Measurements from ENCODE around the gene HHAT. TPM values are rescaled to one million over a fixed set of nuclear protein-coding genes. Genes with fewer than 3 reads are reported as not detected.

The HHAT gene
- total and polyA plus RNA-seq, 8 donors = under 0.01 to 5.8 (median 1.6) TPM

- Histone ChIP-seq H3K4me3 (no peak overlapping the region), H3K27ac (no peak overlapping the region), H3K4me1 (no peaks in the 10 kb centered on the region), H3K36me3 (peaks cover 0 to 7% (median 0%) of the 10 kb centered on the region in 4 donors), H3K9me3 (no peaks in the 10 kb centered on the region), H3K27me3 (no peaks in the 10 kb centered on the region)
- intact Hi-C loops (cut with DNase I; ENCODE audit: low total_unique reads) = no loop called here
- no peak for DNase-seq
- WGBS, 5 donors = 61 to 77% (median 67%) methylated on average over 5 of the region's 5 CpGs
- no peak for TF ChIP-seq CTCF (IDR thresholded peaks at IDR 0.05)
- TF ChIP-seq POLR2A (IDR thresholded peaks at IDR 0.05) = no peak
- TF ChIP-seq EP300 (IDR thresholded peaks at IDR 0.05) = no peak
- TF ChIP-seq POLR2AphosphoS5 (IDR thresholded peaks at IDR 0.05) = no peak
Measured at GRCh38 chr1:210684466-210685294, 356.0 kb downstream of the HHAT start.

GRCh38 chr1:210685295-210685650 lies 356.6 kb downstream of the HHAT start:
- no peak for TF ChIP-seq POLR2AphosphoS5 (IDR thresholded peaks at IDR 0.05)
- TF ChIP-seq EP300 (IDR thresholded peaks at IDR 0.05) = no peak
- TF ChIP-seq POLR2A (IDR thresholded peaks at IDR 0.05) = no peak
- no peak for TF ChIP-seq CTCF (IDR thresholded peaks at IDR 0.05)
- WGBS, 5 donors = 89 to 95% (median 92%) methylated on average over 3 of the region's 3 CpGs
- DNase-seq = no peak
- H3K36me3 ChIP-seq = peaks cover 0 to 7% (median 0%) of the 10 kb centered on the region in 4 donors
- no peaks in the 10 kb centered on the region for H3K4me1 ChIP-seq
- no peak overlapping the region for H3K27ac ChIP-seq
- no peak overlapping the region for H3K4me3 ChIP-seq
- H3K27me3 ChIP-seq = no peaks in the 10 kb centered on the region
- H3K9me3 ChIP-seq = no peaks in the 10 kb centered on the region
- intact Hi-C loops (cut with DNase I; ENCODE audit: low total_unique reads) = no loop called here

- WGBS, 5 donors = 42 to 68% (median 55%) methylated on average over 3 of the region's 3 CpGs
- intact Hi-C loops (cut with DNase I; ENCODE audit: low total_unique reads) = no loop called here
- TF ChIP-seq POLR2A (IDR thresholded peaks at IDR 0.05) = no peak
- no peak for TF ChIP-seq POLR2AphosphoS5 (IDR thresholded peaks at IDR 0.05)
- no peak for TF ChIP-seq CTCF (IDR thresholded peaks at IDR 0.05)
- TF ChIP-seq EP300 (IDR thresholded peaks at IDR 0.05) = no peak
- no peaks in the 10 kb centered on the region for H3K36me3 ChIP-seq
- H3K27ac ChIP-seq = no peak overlapping the region
- DNase-seq = no peak
- no peaks in the 10 kb centered on the region for H3K27me3 ChIP-seq
- H3K9me3 ChIP-seq = no peaks in the 10 kb centered on the region
- H3K4me3 ChIP-seq = no peak overlapping the region
- no peaks in the 10 kb centered on the region for H3K4me1 ChIP-seq
Measured at GRCh38 chr1:210686841-210687240, 358.1 kb downstream of the HHAT start.

- 83 to 91% (median 86%) methylated on average over 7 of the region's 7 CpGs for WGBS, 5 donors
- TF ChIP-seq EP300 (IDR thresholded peaks at IDR 0.05) (no peak), POLR2A (IDR thresholded peaks at IDR 0.05) (no peak), CTCF (IDR thresholded peaks at IDR 0.05) (no peak), POLR2AphosphoS5 (IDR thresholded peaks at IDR 0.05) (no peak)
Measured at GRCh38 chr1:210687582-210688279, 359.0 kb downstream of the HHAT start.

More at GRCh38 chr1:210687582-210688279, 359.0 kb downstream of the HHAT start:
- no peak overlapping the region for H3K4me3 ChIP-seq
- H3K27me3 ChIP-seq = no peaks in the 10 kb centered on the region
- intact Hi-C loops (cut with DNase I; ENCODE audit: low total_unique reads) = no loop called here
- no peak overlapping the region for H3K27ac ChIP-seq
- H3K36me3 ChIP-seq = no peaks in the 10 kb centered on the region
- DNase-seq = no peak
- no peaks in the 10 kb centered on the region for H3K4me1 ChIP-seq
- no peaks in the 10 kb centered on the region for H3K9me3 ChIP-seq

Data from stomach (tissue), 9 donors.